ENCODE data around the gene MAN1C1. TPM values are rescaled to one million over a fixed set of nuclear protein-coding genes. Genes with fewer than 3 reads are reported as not detected.
A peak's percentile ranks its signal among the peaks of the same experiment; 100 is the strongest.

MAN1C1 gene
- total RNA-seq, 1 experiment from 2014 or later = 9.3 TPM

DNA sequence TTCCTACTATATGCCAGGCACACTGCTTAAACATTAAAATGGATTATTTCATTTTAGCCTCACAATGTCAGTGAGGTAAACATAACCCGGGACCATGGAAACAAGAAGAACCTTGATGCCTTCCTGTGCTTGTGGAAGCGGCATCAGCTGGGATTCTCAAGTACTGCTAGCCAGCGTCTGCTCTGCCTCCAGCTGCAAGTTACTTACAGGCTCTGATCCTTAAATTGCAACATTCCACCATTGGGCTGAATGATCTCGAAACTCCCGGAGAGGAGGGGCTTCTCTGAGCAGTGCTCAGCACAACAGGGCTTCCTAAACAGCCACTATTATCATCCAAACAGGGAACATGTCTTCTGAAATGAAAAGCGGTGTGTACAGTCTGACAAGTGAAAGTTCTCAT lies 6.7 kb upstream of the MAN1C1 start:
- no peaks in the 10 kb centered on the region for H3K9me3 ChIP-seq (ENCODE audit: control insufficient read depth, low read depth, low read length)
- no peak overlapping the region for H2BK15ac ChIP-seq (ENCODE audit: low read depth, low read length)
- H3K23me2 ChIP-seq (ENCODE audit: insufficient read length, low read depth, low read length, poor library complexity, severe bottlenecking) = no peaks in the 10 kb centered on the region
- H3K23ac ChIP-seq (ENCODE audit: insufficient read length, low read depth, low read length) = no peak overlapping the region
- no peak overlapping the region for H2BK20ac ChIP-seq (ENCODE audit: low read depth, low read length, poor library complexity, severe bottlenecking)
- DNase-seq = peak; percentile 48
- H3K79me2 ChIP-seq (ENCODE audit: insufficient read depth, low read length) = no peaks in the 10 kb centered on the region
- H2BK5ac ChIP-seq (ENCODE audit: insufficient read length, low read length) = no peak overlapping the region
- no peaks in the 10 kb centered on the region for H3K79me1 ChIP-seq (ENCODE audit: insufficient read depth, low read depth, low read length, poor library complexity, severe bottlenecking)
- H4K8ac ChIP-seq (replicated peaks; ENCODE audit: insufficient read length, low read depth, low read length) = no peak overlapping the region
- no peak overlapping the region for H3K14ac ChIP-seq (ENCODE audit: insufficient read depth, low read length)
- H3K4ac ChIP-seq (ENCODE audit: low read depth, low read length) = no peak overlapping the region
- Mint-ChIP-seq H3K4me3 (no peak overlapping the region), H3K4me1 (peaks cover 4% of the 10 kb centered on the region in 2 experiments), H3K27ac (no peak overlapping the region), H3K36me3 (ENCODE audit: insufficient read depth in 1 of 3, low read depth in 3 of 3) (no peaks in the 10 kb centered on the region), H3K27me3 (ENCODE audit: low read depth) (peaks cover 41% of the 10 kb centered on the region), H3K9me3 (no peaks in the 10 kb centered on the region)
- no CpG with 5 or more reads among the region's 6 CpGs for WGBS (ENCODE audit: extremely low coverage, insufficient read length, low lambda C conversion rate)
- no peak overlapping the region for H4K5ac ChIP-seq (ENCODE audit: insufficient read length, low read depth, low read length)
- no peak overlapping the region for H3K9ac ChIP-seq (ENCODE audit: extremely low read depth, insufficient read length, low read length)
- no peak overlapping the region for H3K4me2 ChIP-seq (ENCODE audit: insufficient read depth, insufficient read length, low read length)
- no peak overlapping the region for H2BK120ac ChIP-seq (ENCODE audit: low read depth, low read length, poor library complexity, severe bottlenecking)
- no peak overlapping the region for H2AK5ac ChIP-seq (ENCODE audit: insufficient read length, low read length)
- no peaks in the 10 kb centered on the region for H3K4me1 ChIP-seq (ENCODE audit: insufficient read depth, low read length)
- H2AFZ ChIP-seq (ENCODE audit: low read length) = no peak overlapping the region
- H3K27me3 ChIP-seq (ENCODE audit: insufficient read depth, low read length) = no peaks in the 10 kb centered on the region
- no peak overlapping the region for H3T11ph ChIP-seq (ENCODE audit: low read length)
- no peak overlapping the region for H4K91ac ChIP-seq (ENCODE audit: insufficient read length, low read depth, low read length)
- TF ChIP-seq, protein P1, sequence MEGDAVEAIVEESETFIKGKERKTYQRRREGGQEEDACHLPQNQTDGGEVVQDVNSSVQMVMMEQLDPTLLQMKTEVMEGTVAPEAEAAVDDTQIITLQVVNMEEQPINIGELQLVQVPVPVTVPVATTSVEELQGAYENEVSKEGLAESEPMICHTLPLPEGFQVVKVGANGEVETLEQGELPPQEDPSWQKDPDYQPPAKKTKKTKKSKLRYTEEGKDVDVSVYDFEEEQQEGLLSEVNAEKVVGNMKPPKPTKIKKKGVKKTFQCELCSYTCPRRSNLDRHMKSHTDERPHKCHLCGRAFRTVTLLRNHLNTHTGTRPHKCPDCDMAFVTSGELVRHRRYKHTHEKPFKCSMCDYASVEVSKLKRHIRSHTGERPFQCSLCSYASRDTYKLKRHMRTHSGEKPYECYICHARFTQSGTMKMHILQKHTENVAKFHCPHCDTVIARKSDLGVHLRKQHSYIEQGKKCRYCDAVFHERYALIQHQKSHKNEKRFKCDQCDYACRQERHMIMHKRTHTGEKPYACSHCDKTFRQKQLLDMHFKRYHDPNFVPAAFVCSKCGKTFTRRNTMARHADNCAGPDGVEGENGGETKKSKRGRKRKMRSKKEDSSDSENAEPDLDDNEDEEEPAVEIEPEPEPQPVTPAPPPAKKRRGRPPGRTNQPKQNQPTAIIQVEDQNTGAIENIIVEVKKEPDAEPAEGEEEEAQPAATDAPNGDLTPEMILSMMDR (conservative IDR thresholded peaks at IDR 0.05) = no peak
- H4K20me1 ChIP-seq (ENCODE audit: control insufficient read depth, insufficient read depth, insufficient read length) = no peaks in the 10 kb centered on the region
- no peak overlapping the region for H3K18ac ChIP-seq (ENCODE audit: insufficient read length, low read depth, low read length)
- no peak overlapping the region for H2BK12ac ChIP-seq (ENCODE audit: insufficient read length, low read depth, low read length)
- H3K27ac ChIP-seq (ENCODE audit: insufficient read length, low read depth, low read length) = no peak overlapping the region
- no peak overlapping the region for H3K56ac ChIP-seq (ENCODE audit: insufficient read length, low read depth, low read length)
